CD4-positive, alpha-beta T cell (primary cell): ENCODE measurements around the gene QDPR. TPM values are rescaled to one million over a fixed set of nuclear protein-coding genes. Genes with fewer than 3 reads are reported as not detected.

Experiments
- ATAC-seq: fragments of 200-7000 bp; cut with Tn5 transposase; one replicate; pipeline ENCODE4 v1.10.0; 2022; ENCODE audit warnings: mild to moderate bottlenecking; ENCODE audit not compliant: poor library complexity
- CTCF ChIA-PET: fragments of 350-600 bp; sonication (Branson Sonifier 250); formaldehyde crosslinking; loops from one replicate; lab custom pipeline; 2021; ENCODE audit warnings: antibody characterized with exemption, inconsistent platforms; lab: Charles Lee
- POLR2A ChIA-PET: fragments of 350-600 bp; sonication (Branson Sonifier 250); formaldehyde crosslinking; loops from one replicate; lab custom pipeline; 2021; ENCODE audit warnings: antibody characterized with exemption, inconsistent platforms; lab: Charles Lee
- DNase-seq, 14 experiments: peaks; one replicate each; pipeline ENCODE4 v3.0.0-alpha.2; 2013 to 2020; ENCODE audit warnings: mixed read lengths in 2 of 14
- H3K27ac ChIP-seq, 2 donors: one replicate each; pipeline versions ENCODE4 v1.5.1 to v1.7.0; 2013; ENCODE audit warnings: low read length in 2 of 2, low read depth in 1 of 2, mild to moderate bottlenecking in 1 of 2
- H3K27me3 ChIP-seq, 2 experiments: 1 replicate in 1 of 2; 2 replicates in 1 of 2; pipeline versions ENCODE4 v1.6.1 to v1.7.0; 2013; ENCODE audit warnings: low read length in 2 of 2, control low read depth in 1 of 2, mild to moderate bottlenecking in 1 of 2, moderate library complexity in 1 of 2; ENCODE audit not compliant: insufficient read depth in 2 of 2, control insufficient read depth in 1 of 2
- H3K36me3 ChIP-seq: one replicate; pipeline ENCODE4 v1.6.1; 2013; ENCODE audit warnings: low read length, control low read depth; ENCODE audit not compliant: insufficient read depth
- H3K4me1 ChIP-seq: one replicate; pipeline ENCODE4 v1.6.1; 2013; ENCODE audit warnings: low read length, control low read depth; ENCODE audit not compliant: insufficient read depth
- H3K4me3 ChIP-seq: one replicate; pipeline ENCODE4 v1.5.1; 2013; ENCODE audit warnings: mild to moderate bottlenecking, low read length, moderate library complexity
- H3K9me3 ChIP-seq, 2 experiments: 1 replicate in 1 of 2; 2 replicates in 1 of 2; pipeline versions ENCODE4 v1.6.1 to v1.7.0; 2013; ENCODE audit warnings: low read length in 2 of 2, mild to moderate bottlenecking in 2 of 2, control low read depth in 1 of 2, moderate library complexity in 1 of 2; ENCODE audit not compliant: control insufficient read depth in 1 of 2, insufficient read depth in 1 of 2
- H3K27ac Mint-ChIP-seq: one replicate; pipeline ENCODE4 v1.8.0; 2020; ENCODE audit warnings: mixed read lengths
- H3K27me3 Mint-ChIP-seq: one replicate; pipeline ENCODE4 v1.8.0; 2021; ENCODE audit warnings: mixed read lengths
- H3K36me3 Mint-ChIP-seq: one replicate; pipeline ENCODE4 v1.8.0; 2021; ENCODE audit warnings: low read depth, mixed read lengths
- H3K4me1 Mint-ChIP-seq: one replicate; pipeline ENCODE4 v1.8.0; 2021; ENCODE audit warnings: low read depth, mixed read lengths
- H3K4me3 Mint-ChIP-seq: one replicate; pipeline ENCODE4 v1.8.0; 2020; ENCODE audit warnings: mild to moderate bottlenecking, mixed read lengths
- H3K9me3 Mint-ChIP-seq: one replicate; pipeline ENCODE4 v1.8.0; 2020; ENCODE audit warnings: mixed read lengths
- intact Hi-C, 2 experiments: fragments of 100-400 bp; cut with DNase I in 1 of 2; cut with micrococcal nuclease in 1 of 2; formaldehyde crosslinking; loops; one replicate each; pipeline versions ENCODE4 v1.15.1 to v1.9.0; 2023 to 2025; cut with DNase I, micrococcal nuclease
- total RNA-seq, 174 experiments: library from RNA in 2 of 174; stranded (reverse) in 2 of 174; gene quantifications; one replicate each; pipeline ENCODE4 v1.2.3 and lab custom pipeline; 2021 to 2026
- TF ChIP-seq, protein P1 (sequence below): fragments of 200-600 bp; IDR thresholded peaks from one replicate; pipeline ENCODE4 v1.8.0; 2022; ENCODE audit warnings: antibody characterized with exemption, mild to moderate bottlenecking

Gene QDPR
- total RNA-seq, 2 experiments from 2014 or later = 15.3 to 15.7 TPM

DNA sequence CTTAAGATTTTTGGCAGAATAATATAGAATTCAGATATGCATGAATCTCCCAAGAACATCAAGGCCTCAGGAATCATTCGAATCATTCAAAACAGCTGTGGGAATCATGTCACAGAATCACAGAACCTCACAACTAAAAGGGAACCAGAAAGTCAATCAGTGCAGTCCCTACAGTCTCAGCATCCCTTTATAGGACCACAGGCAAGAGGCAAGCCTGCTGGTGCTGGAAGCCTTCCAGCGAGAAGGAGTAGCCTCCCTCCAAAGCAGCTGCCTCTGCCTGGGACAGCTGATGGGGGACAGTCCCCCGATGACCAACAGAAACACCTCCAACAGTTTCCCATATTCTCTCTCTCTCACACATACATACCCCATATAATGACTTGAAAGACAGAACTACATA lies 20.7 kb downstream of the QDPR start:
- H3K27ac ChIP-seq = no peak overlapping the region
- no peak overlapping the region for H3K4me3 Mint-ChIP-seq
- TF ChIP-seq, protein P1, sequence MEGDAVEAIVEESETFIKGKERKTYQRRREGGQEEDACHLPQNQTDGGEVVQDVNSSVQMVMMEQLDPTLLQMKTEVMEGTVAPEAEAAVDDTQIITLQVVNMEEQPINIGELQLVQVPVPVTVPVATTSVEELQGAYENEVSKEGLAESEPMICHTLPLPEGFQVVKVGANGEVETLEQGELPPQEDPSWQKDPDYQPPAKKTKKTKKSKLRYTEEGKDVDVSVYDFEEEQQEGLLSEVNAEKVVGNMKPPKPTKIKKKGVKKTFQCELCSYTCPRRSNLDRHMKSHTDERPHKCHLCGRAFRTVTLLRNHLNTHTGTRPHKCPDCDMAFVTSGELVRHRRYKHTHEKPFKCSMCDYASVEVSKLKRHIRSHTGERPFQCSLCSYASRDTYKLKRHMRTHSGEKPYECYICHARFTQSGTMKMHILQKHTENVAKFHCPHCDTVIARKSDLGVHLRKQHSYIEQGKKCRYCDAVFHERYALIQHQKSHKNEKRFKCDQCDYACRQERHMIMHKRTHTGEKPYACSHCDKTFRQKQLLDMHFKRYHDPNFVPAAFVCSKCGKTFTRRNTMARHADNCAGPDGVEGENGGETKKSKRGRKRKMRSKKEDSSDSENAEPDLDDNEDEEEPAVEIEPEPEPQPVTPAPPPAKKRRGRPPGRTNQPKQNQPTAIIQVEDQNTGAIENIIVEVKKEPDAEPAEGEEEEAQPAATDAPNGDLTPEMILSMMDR = no peak
- no peaks in the 10 kb centered on the region for H3K27me3 Mint-ChIP-seq
- ATAC-seq (no peak), DNase-seq (no peak)
- H3K9me3 ChIP-seq = no peaks in the 10 kb centered on the region
- H3K4me1 Mint-ChIP-seq = no peaks in the 10 kb centered on the region
- ChIA-PET CTCF (no interaction called here), POLR2A (no interaction called here)
- H3K27me3 ChIP-seq = no peaks in the 10 kb centered on the region
- H3K36me3 ChIP-seq = peaks cover 68% of the 10 kb centered on the region
- no peak overlapping the region for H3K27ac Mint-ChIP-seq
- H3K4me3 ChIP-seq = no peak overlapping the region
- intact Hi-C loops = no loop called here
- H3K36me3 Mint-ChIP-seq = peaks cover 81% of the 10 kb centered on the region
- H3K9me3 Mint-ChIP-seq = no peaks in the 10 kb centered on the region
- no peaks in the 10 kb centered on the region for H3K4me1 ChIP-seq

DNA sequence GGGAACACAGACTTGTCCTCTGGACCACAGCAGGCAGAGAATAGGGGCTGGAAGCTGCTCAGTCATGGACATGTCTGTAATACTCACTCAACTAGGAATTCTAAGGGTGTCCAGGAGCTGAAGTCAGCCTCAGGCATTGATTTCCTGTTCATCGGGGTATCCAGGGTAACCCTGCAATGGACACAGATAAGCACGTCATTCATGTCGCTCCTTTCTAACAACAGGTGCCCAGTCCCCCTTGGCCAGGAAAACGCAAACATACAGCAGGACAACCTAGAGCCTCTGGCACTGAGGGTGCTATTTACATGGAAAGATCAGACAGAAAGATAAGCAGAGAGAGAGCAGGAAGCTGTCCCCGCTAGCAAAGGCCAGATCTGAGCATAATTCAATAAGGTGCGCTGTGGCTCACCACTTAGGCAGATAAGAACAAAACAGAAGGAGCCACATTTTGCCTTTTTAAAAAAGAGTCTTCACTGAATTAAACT lies 21.3 kb downstream of the QDPR start:
- ATAC-seq = no peak
- H3K36me3 ChIP-seq = peaks cover 69% of the 10 kb centered on the region

DNA sequence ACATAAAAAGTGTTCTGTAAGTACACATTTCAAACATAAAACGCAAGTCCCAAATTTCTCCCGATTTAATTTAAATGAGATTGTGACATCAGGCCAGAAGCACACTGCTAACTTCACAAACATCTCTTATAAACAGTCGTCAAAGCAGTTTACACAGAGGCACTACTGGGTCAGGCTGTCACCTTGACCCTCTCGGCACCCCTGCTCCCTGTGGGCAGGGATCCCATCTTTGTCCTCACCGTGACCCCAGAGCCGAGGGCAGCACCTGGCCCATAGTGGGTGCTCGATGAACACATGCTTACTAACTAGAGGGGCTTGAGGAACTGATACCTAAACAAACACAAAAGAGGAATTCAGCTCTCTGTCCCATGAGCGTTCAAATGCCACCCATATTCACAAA lies 22.2 kb downstream of the QDPR start:
- TF ChIP-seq, protein P1 = no peak
- no peak for DNase-seq
- H3K4me1 ChIP-seq = no peaks in the 10 kb centered on the region
- no peak overlapping the region for H3K4me3 Mint-ChIP-seq
- H3K27ac ChIP-seq = no peak overlapping the region
- POLR2A ChIA-PET = no interaction called here
- H3K4me3 ChIP-seq = no peak overlapping the region
- no peaks in the 10 kb centered on the region for H3K9me3 Mint-ChIP-seq
- intact Hi-C loops = no loop called here
- no peaks in the 10 kb centered on the region for H3K4me1 Mint-ChIP-seq
- no peaks in the 10 kb centered on the region for H3K9me3 ChIP-seq
- no peak overlapping the region for H3K27ac Mint-ChIP-seq
- CTCF ChIA-PET = no interaction called here
- no peaks in the 10 kb centered on the region for H3K27me3 Mint-ChIP-seq
- H3K36me3 ChIP-seq = peaks cover 64% of the 10 kb centered on the region
- H3K27me3 ChIP-seq = no peaks in the 10 kb centered on the region
- peaks cover 74% of the 10 kb centered on the region for H3K36me3 Mint-ChIP-seq
- no peak for ATAC-seq

More for the DNA sequence above, 21.3 kb downstream of the QDPR start:
- H3K4me3 Mint-ChIP-seq = no peak overlapping the region
- DNase-seq = no peak
- H3K27me3 ChIP-seq = no peaks in the 10 kb centered on the region
- TF ChIP-seq, protein P1 = no peak
- ChIA-PET POLR2A (no interaction called here), CTCF (no interaction called here)
- intact Hi-C loops = no loop called here
- H3K27ac Mint-ChIP-seq = no peak overlapping the region
- H3K4me1 Mint-ChIP-seq = no peaks in the 10 kb centered on the region
- no peaks in the 10 kb centered on the region for H3K9me3 ChIP-seq
- H3K4me1 ChIP-seq = no peaks in the 10 kb centered on the region
- no peaks in the 10 kb centered on the region for H3K9me3 Mint-ChIP-seq
- no peaks in the 10 kb centered on the region for H3K27me3 Mint-ChIP-seq
- H3K4me3 ChIP-seq = no peak overlapping the region
- peaks cover 83% of the 10 kb centered on the region for H3K36me3 Mint-ChIP-seq
- H3K27ac ChIP-seq = no peak overlapping the region
